ENCODE data around the gene PPP2R2B.

Gene PPP2R2B

DNA sequence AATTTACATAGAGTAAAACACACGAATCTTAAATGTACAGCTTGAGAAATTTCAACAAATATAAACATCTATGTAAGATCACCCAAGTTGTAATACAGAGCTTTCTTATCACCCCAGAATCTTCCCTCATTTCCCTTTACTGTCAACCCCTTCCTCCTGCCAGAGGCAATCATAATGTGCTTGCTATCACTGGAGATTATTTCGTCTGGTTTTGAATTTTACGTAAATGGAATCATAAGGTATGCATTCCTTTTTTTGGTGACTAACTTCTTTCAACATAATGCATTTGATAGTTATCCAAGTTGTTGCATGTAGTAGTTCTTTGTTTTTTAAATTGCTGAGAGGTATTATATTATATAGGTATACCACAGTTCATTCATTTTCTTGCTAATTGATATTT is 325.1 kb downstream of the PPP2R2B start:
- Histone ChIP-seq H3K9me3 (ENCODE audit: control insufficient read depth in 2 of 2, low read length in 2 of 2) (no peaks in the 10 kb centered on the region), H3K27ac (ENCODE audit: low read depth in 2 of 2, low read length in 2 of 2) (no peak overlapping the region), H3K9ac (ENCODE audit: low read depth in 1 of 2, low read length in 2 of 2) (no peak overlapping the region), H3K36me3 (ENCODE audit: control insufficient read depth in 2 of 2, insufficient read depth in 2 of 2, low read length in 2 of 2) (no peaks in the 10 kb centered on the region), H3K4me1 (ENCODE audit: control insufficient read depth in 2 of 2, insufficient read depth in 2 of 2, low read length in 2 of 2) (no peaks in the 10 kb centered on the region), H3K27me3 (ENCODE audit: control insufficient read depth in 2 of 2, insufficient read depth in 2 of 2, low read length in 2 of 2) (peaks cover 0 to 4% of the 10 kb centered on the region in 2 donors), H3K4me3 (ENCODE audit: low read length in 2 of 2) (no peak overlapping the region)

DNA sequence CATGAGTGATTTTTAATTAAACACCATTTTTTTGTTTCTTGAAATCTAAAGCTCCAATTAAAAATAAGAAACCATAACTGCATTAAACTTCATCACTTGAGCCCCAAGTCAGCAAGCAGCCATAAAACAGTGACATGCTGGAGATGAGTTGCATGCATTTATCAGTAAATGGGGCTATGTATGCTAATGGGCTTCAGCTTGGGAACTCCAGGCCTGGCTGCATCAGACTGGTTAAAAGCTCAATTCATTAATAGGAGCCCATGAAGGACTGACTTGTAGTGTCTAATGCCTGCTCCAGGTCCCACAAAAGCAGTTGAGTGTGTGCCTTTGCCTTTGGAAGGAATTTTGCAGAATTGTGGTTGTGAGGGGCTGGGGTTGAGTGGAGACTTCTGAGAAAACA is 328.9 kb downstream of the PPP2R2B start:
- Histone ChIP-seq H3K36me3 (ENCODE audit: control insufficient read depth in 2 of 2, insufficient read depth in 2 of 2, low read length in 2 of 2) (no peaks in the 10 kb centered on the region), H3K27me3 (ENCODE audit: control insufficient read depth in 2 of 2, insufficient read depth in 2 of 2, low read length in 2 of 2) (peaks cover 0 to 4% of the 10 kb centered on the region in 2 donors), H3K27ac (ENCODE audit: low read depth in 2 of 2, low read length in 2 of 2) (no peak overlapping the region), H3K4me3 (ENCODE audit: low read length in 2 of 2) (no peak overlapping the region), H3K9ac (ENCODE audit: low read depth in 1 of 2, low read length in 2 of 2) (no peak overlapping the region), H3K9me3 (ENCODE audit: control insufficient read depth in 2 of 2, low read length in 2 of 2) (no peaks in the 10 kb centered on the region), H3K4me1 (ENCODE audit: control insufficient read depth in 2 of 2, insufficient read depth in 2 of 2, low read length in 2 of 2) (no peaks in the 10 kb centered on the region)

DNA sequence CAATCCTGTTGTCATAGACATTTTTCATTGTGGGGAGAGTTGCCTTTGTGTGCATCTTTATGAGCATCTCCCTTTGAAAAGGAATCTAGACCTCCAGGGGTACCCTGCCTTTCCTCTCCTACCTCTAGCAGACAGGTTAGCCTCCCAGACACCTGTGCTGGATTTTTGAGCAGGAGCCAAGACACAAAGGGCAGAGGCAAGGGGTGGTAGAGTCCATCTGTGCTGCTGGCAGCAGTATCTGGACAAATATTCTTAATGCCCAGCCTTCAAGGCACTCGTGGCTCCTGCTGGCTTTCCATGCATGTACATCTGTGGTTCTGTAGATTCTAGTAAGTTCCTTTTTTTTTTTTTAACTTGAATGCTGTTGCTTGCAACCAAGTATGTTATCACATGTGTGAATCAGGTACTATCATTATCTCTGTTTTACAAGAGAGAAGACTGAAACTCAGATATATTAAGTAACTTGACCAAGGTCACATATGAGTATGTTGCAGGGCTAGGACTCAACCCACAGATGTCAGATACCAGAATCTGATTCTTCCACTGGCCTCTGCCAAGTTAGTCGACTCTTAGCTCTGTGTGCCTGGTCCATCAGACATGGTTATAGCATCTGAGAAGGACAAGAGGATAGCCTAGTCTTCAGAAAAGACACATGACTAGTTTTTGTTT is 329.6 kb downstream of the PPP2R2B start:
- no peaks in the 10 kb centered on the region for H3K9me3 ChIP-seq (ENCODE audit: control insufficient read depth in 2 of 2, low read length in 2 of 2)
- no peak overlapping the region for H3K9ac ChIP-seq (ENCODE audit: low read depth in 1 of 2, low read length in 2 of 2)
- no peak overlapping the region for H3K4me3 ChIP-seq (ENCODE audit: low read length in 2 of 2)
- H3K27ac ChIP-seq (ENCODE audit: low read depth in 2 of 2, low read length in 2 of 2): no peak overlapping the region
- H3K4me1 ChIP-seq (ENCODE audit: control insufficient read depth in 2 of 2, insufficient read depth in 2 of 2, low read length in 2 of 2): no peaks in the 10 kb centered on the region
- H3K36me3 ChIP-seq (ENCODE audit: control insufficient read depth in 2 of 2, insufficient read depth in 2 of 2, low read length in 2 of 2): no peaks in the 10 kb centered on the region
- peaks cover 0 to 7% of the 10 kb centered on the region in 2 donors for H3K27me3 ChIP-seq (ENCODE audit: control insufficient read depth in 2 of 2, insufficient read depth in 2 of 2, low read length in 2 of 2)

DNA sequence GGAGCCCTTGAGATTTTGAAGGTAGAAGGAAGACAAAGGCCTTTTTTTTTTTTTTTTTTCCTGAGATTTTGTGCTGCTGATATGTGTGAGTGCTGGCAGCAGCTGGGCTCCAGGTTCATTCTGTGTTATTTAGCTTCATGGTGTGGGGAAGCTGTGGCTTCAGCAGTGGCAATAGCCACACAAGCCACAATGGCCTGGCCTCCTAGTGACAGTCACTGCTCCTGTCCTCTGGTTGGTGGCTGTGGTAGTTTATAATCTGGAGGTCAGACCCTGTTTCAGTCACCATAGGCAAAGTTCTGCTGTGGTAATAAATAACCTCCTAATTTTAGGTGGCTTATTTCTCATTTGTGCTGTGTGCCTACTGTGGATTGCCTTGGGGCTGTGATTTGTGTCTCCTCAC is 334.3 kb downstream of the PPP2R2B start:
- Histone ChIP-seq H3K4me3 (ENCODE audit: low read length in 2 of 2) (no peak overlapping the region), H3K9ac (ENCODE audit: low read depth in 1 of 2, low read length in 2 of 2) (no peak overlapping the region), H3K27me3 (ENCODE audit: control insufficient read depth in 2 of 2, insufficient read depth in 2 of 2, low read length in 2 of 2) (peaks cover 0 to 4% of the 10 kb centered on the region in 2 donors), H3K9me3 (ENCODE audit: control insufficient read depth in 2 of 2, low read length in 2 of 2) (no peaks in the 10 kb centered on the region), H3K36me3 (ENCODE audit: control insufficient read depth in 2 of 2, insufficient read depth in 2 of 2, low read length in 2 of 2) (no peaks in the 10 kb centered on the region), H3K4me1 (ENCODE audit: control insufficient read depth in 2 of 2, insufficient read depth in 2 of 2, low read length in 2 of 2) (no peaks in the 10 kb centered on the region), H3K27ac (ENCODE audit: low read depth in 2 of 2, low read length in 2 of 2) (no peak overlapping the region)

DNA sequence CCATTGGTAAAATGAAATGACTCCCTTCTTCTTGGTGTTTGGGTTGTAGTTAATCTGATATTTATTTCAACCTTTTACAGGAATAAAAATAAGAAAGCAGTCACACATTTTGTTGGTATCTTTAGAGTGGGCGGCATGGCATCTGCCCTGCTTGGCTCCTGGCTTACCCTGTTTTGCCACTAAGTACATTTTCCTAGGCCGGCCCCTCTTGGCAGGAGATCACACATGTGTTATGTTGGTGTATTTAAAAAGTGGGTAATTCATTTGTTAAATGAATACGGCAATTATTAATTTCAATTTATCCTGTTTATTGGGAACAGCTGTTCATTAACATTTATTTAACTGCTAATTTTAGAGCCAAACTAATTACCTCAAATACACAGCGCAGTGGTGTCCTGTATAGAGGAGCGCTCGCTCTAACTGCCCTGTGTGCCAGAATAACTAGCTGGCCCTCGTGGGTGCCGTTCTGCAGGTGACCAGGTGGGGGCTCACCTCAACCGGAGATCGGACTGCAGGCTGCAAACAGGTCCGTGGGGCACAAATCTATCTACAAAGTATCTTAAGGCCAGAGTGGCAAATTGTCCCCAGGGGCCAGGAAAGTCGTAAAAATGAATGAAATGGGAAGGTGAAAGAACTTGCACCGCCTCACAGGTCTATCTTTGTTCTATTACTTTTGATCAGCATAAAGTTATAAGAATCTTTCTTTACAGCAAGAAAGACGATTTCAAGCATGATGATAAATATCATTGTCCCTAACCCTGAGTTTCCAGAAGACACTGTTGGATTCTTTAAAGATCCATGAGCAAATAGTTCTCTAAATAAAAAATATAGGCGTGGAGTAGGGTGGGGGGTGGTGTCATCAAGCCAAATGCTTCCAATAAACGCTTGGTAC is 336.4 kb downstream of the PPP2R2B start:
- Histone ChIP-seq H3K27me3 (ENCODE audit: control insufficient read depth in 2 of 2, insufficient read depth in 2 of 2, low read length in 2 of 2) (peaks cover 0 to 4% of the 10 kb centered on the region in 2 donors), H3K4me3 (ENCODE audit: low read length in 2 of 2) (no peak overlapping the region), H3K36me3 (ENCODE audit: control insufficient read depth in 2 of 2, insufficient read depth in 2 of 2, low read length in 2 of 2) (no peaks in the 10 kb centered on the region), H3K9me3 (ENCODE audit: control insufficient read depth in 2 of 2, low read length in 2 of 2) (no peaks in the 10 kb centered on the region), H3K9ac (ENCODE audit: low read depth in 1 of 2, low read length in 2 of 2) (no peak overlapping the region), H3K27ac (ENCODE audit: low read depth in 2 of 2, low read length in 2 of 2) (no peak overlapping the region), H3K4me1 (ENCODE audit: control insufficient read depth in 2 of 2, insufficient read depth in 2 of 2, low read length in 2 of 2) (no peaks in the 10 kb centered on the region)

DNA sequence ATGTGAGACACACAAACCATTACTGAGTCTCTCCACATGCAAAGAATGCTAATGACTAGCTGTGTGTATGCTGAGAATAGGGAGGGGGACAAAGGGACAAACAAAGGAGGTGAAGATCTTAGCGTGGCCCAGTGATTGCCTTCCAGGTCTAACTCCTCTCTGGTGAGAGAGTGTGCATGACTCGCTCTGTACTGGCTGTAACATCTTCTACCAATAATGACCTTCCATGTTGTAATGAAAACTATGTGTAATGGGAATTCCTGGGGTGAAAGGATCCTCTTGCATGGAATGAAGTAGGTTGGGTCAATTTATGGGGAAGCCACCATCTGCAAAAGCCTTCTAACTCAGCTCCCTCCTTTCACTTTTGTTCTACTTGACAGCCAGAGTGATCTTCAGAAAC is 338.1 kb downstream of the PPP2R2B start:
- no peaks in the 10 kb centered on the region for H3K4me1 ChIP-seq (ENCODE audit: control insufficient read depth in 2 of 2, insufficient read depth in 2 of 2, low read length in 2 of 2)
- no peaks in the 10 kb centered on the region for H3K36me3 ChIP-seq (ENCODE audit: control insufficient read depth in 2 of 2, insufficient read depth in 2 of 2, low read length in 2 of 2)
- no peak overlapping the region for H3K4me3 ChIP-seq (ENCODE audit: low read length in 2 of 2)
- no peak overlapping the region for H3K9ac ChIP-seq (ENCODE audit: low read depth in 1 of 2, low read length in 2 of 2)
- H3K27ac ChIP-seq (ENCODE audit: low read depth in 2 of 2, low read length in 2 of 2): no peak overlapping the region
- H3K27me3 ChIP-seq (ENCODE audit: control insufficient read depth in 2 of 2, insufficient read depth in 2 of 2, low read length in 2 of 2): peaks cover 0 to 4% of the 10 kb centered on the region in 2 donors
- no peaks in the 10 kb centered on the region for H3K9me3 ChIP-seq (ENCODE audit: control insufficient read depth in 2 of 2, low read length in 2 of 2)

DNA sequence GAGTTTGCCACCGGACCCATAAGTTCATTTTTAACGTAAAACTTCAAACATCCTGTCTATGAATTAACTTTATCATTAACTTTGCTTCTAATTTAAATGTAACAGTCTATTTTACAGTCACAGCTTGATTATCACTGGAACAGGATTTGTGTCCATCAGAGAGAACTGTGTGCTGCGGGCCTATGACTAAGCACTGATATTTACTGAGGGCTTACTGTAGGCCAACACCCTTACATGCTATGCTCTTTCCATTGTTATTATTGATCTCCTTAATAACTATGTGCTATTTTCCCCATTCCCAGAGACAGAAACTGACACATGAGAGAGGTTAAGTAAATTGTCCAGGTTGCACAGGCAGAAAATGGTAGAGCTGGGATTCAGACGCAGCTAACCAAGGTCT is 338.6 kb downstream of the PPP2R2B start:
- no peak overlapping the region for H3K9ac ChIP-seq (ENCODE audit: low read depth in 1 of 2, low read length in 2 of 2)
- H3K9me3 ChIP-seq (ENCODE audit: control insufficient read depth in 2 of 2, low read length in 2 of 2): no peaks in the 10 kb centered on the region
- no peaks in the 10 kb centered on the region for H3K4me1 ChIP-seq (ENCODE audit: control insufficient read depth in 2 of 2, insufficient read depth in 2 of 2, low read length in 2 of 2)
- no peak overlapping the region for H3K4me3 ChIP-seq (ENCODE audit: low read length in 2 of 2)
- H3K27ac ChIP-seq (ENCODE audit: low read depth in 2 of 2, low read length in 2 of 2): no peak overlapping the region
- peaks cover 0 to 4% of the 10 kb centered on the region in 2 donors for H3K27me3 ChIP-seq (ENCODE audit: control insufficient read depth in 2 of 2, insufficient read depth in 2 of 2, low read length in 2 of 2)
- no peaks in the 10 kb centered on the region for H3K36me3 ChIP-seq (ENCODE audit: control insufficient read depth in 2 of 2, insufficient read depth in 2 of 2, low read length in 2 of 2)

DNA sequence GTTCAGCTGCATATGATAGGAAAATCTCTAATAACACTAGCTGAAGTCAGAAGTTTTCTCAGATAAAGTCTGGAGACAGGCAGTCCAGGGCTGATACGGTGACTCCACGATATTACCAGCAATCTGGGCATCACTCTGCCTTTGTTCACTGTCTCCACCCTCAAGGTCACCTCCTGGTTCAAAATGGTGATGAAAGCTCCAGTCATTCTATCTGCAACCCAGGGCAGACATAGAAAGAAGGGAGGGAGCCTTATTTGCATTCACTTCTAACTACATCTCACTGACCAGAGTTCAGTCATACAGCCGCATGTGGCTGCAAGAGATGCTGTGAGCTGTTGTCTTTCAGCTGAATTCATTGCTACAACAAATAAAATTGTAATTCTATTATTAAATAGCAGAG is 340.1 kb downstream of the PPP2R2B start:
- H3K9ac ChIP-seq (ENCODE audit: low read depth in 1 of 2, low read length in 2 of 2): no peak overlapping the region
- H3K27ac ChIP-seq (ENCODE audit: low read depth in 2 of 2, low read length in 2 of 2): no peak overlapping the region
- no peaks in the 10 kb centered on the region for H3K9me3 ChIP-seq (ENCODE audit: control insufficient read depth in 2 of 2, low read length in 2 of 2)
- no peak overlapping the region for H3K4me3 ChIP-seq (ENCODE audit: low read length in 2 of 2)
- H3K27me3 ChIP-seq (ENCODE audit: control insufficient read depth in 2 of 2, insufficient read depth in 2 of 2, low read length in 2 of 2): no peaks in the 10 kb centered on the region
- H3K4me1 ChIP-seq (ENCODE audit: control insufficient read depth in 2 of 2, insufficient read depth in 2 of 2, low read length in 2 of 2): no peaks in the 10 kb centered on the region
- no peaks in the 10 kb centered on the region for H3K36me3 ChIP-seq (ENCODE audit: control insufficient read depth in 2 of 2, insufficient read depth in 2 of 2, low read length in 2 of 2)

DNA sequence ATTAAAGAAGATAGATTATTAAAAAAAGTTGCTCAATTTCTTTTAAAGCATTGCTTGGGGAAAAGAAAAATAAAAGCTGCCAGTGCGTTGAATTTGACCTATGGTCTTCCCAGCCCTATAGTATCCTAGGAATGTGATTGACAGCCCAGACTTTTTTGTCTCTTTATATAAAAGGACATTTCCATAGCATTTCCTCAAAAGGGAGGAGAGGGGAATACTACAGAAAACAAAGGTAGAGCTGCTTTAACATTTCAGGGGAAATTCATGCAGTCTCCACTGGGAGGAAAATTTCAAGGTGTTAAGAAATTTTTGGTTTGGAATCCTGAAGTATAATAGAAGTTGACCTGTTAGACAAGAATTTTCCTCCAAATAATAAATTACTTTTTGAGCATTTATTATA is 344.7 kb downstream of the PPP2R2B start:
- no peaks in the 10 kb centered on the region for H3K4me1 ChIP-seq (ENCODE audit: control insufficient read depth in 2 of 2, insufficient read depth in 2 of 2, low read length in 2 of 2)
- H3K36me3 ChIP-seq (ENCODE audit: control insufficient read depth in 2 of 2, insufficient read depth in 2 of 2, low read length in 2 of 2): no peaks in the 10 kb centered on the region
- H3K9me3 ChIP-seq (ENCODE audit: control insufficient read depth in 2 of 2, low read length in 2 of 2): no peaks in the 10 kb centered on the region
- no peak overlapping the region for H3K9ac ChIP-seq (ENCODE audit: low read depth in 1 of 2, low read length in 2 of 2)
- no peak overlapping the region for H3K27ac ChIP-seq (ENCODE audit: low read depth in 2 of 2, low read length in 2 of 2)
- H3K27me3 ChIP-seq (ENCODE audit: control insufficient read depth in 2 of 2, insufficient read depth in 2 of 2, low read length in 2 of 2): no peaks in the 10 kb centered on the region
- no peak overlapping the region for H3K4me3 ChIP-seq (ENCODE audit: low read length in 2 of 2)

DNA sequence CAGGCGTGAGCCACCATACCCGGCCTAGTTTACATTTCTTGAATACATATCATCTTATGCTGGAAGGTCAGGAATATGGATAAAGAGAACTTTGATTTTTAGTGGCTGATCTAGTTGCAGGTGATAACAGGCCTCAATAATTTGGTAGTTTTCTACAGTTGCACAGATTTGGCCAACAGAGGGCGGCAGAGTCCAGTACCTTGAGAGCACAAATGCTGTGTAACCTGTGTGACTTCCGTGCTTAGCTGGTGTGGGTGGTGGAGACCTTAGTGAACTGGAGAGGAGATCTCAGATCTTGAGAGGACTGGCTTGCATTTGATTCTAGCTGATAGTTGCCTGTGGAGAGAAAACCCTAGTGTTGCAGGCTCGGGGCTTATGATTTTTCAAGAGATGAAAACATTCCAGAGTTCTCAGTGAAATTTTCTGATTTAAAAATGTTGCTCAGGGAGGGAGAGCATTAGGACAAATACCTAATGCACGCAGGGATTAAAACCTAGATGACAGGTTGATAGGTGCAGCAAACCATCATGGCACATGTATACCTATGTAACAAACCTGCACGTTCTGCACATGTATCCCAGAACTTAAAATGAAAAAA is 345.2 kb downstream of the PPP2R2B start:
- no peaks in the 10 kb centered on the region for H3K27me3 ChIP-seq (ENCODE audit: control insufficient read depth in 2 of 2, insufficient read depth in 2 of 2, low read length in 2 of 2)
- no peak overlapping the region for H3K9ac ChIP-seq (ENCODE audit: low read depth in 1 of 2, low read length in 2 of 2)
- H3K9me3 ChIP-seq (ENCODE audit: control insufficient read depth in 2 of 2, low read length in 2 of 2): no peaks in the 10 kb centered on the region
- no peaks in the 10 kb centered on the region for H3K4me1 ChIP-seq (ENCODE audit: control insufficient read depth in 2 of 2, insufficient read depth in 2 of 2, low read length in 2 of 2)
- no peak overlapping the region for H3K27ac ChIP-seq (ENCODE audit: low read depth in 2 of 2, low read length in 2 of 2)
- no peak overlapping the region for H3K4me3 ChIP-seq (ENCODE audit: low read length in 2 of 2)
- no peaks in the 10 kb centered on the region for H3K36me3 ChIP-seq (ENCODE audit: control insufficient read depth in 2 of 2, insufficient read depth in 2 of 2, low read length in 2 of 2)

All from mucosa of rectum (tissue), 2 donors.